ENCODE results near the gene DLST.

DLST gene

GRCh38 chr14:74919421-74920165 lies 37.9 kb downstream of the DLST start:
- H3K27ac ChIP-seq, result no peak overlapping the region

GRCh38 chr14:74920281-74920680 lies 38.6 kb downstream of the DLST start:
- TF ChIP-seq CTCF (IDR thresholded peaks at IDR 0.05) (no peak), ZFX (IDR thresholded peaks at IDR 0.05; ENCODE audit: borderline replicate concordance) (no peak)
- no peak overlapping the region for H3K27ac ChIP-seq

More at GRCh38 chr14:74919421-74920165, 37.9 kb downstream of the DLST start:
- no peak for TF ChIP-seq ZFX (IDR thresholded peaks at IDR 0.05; ENCODE audit: borderline replicate concordance)
- TF ChIP-seq CTCF (IDR thresholded peaks at IDR 0.05), result no peak

GRCh38 chr14:74921053-74921620 lies 39.4 kb downstream of the DLST start:
- TF ChIP-seq ZFX (IDR thresholded peaks at IDR 0.05; ENCODE audit: borderline replicate concordance) (no peak), CTCF (IDR thresholded peaks at IDR 0.05) (no peak)
- H3K27ac ChIP-seq, result no peak overlapping the region

- TF ChIP-seq ZFX (IDR thresholded peaks at IDR 0.05; ENCODE audit: borderline replicate concordance), result no peak
- no peak for TF ChIP-seq CTCF (IDR thresholded peaks at IDR 0.05)
- H3K27ac ChIP-seq, result no peak overlapping the region
These were observed 40.5 kb downstream of the DLST start for GRCh38 chr14:74921987-74922751.

GRCh38 chr14:74922752-74923401 lies 41.2 kb downstream of the DLST start, which contains the start of gene RPS6KL1:
Gene RPS6KL1, minus strand, starts transcription at chr14:74923260. Its CDS starts 1,719 bp downstream, at chr14:74921541.
- H3K27ac ChIP-seq, result no peak within 1 kb of the TSS

GRCh38 chr14:74924061-74924460 lies 42.3 kb downstream of the DLST start:
- no peak overlapping the region for H3K27ac ChIP-seq
- no peak for TF ChIP-seq CTCF (IDR thresholded peaks at IDR 0.05)
- TF ChIP-seq ZFX (IDR thresholded peaks at IDR 0.05; ENCODE audit: borderline replicate concordance), result no peak

More at GRCh38 chr14:74922752-74923401, 41.2 kb downstream of the DLST start, which contains the start of gene RPS6KL1:
- TF ChIP-seq ZFX (IDR thresholded peaks at IDR 0.05; ENCODE audit: borderline replicate concordance) (no peak), CTCF (IDR thresholded peaks at IDR 0.05) (no peak)
